Ishikawa (cell line): ENCODE measurements around the gene PKM.
A peak's percentile ranks its signal among the peaks of the same experiment; 100 is the strongest.

Experiments
- CEBPB ChIP-seq: IDR thresholded peaks from 2 replicates; pipeline ENCODE4 v1.6.1; 2012
- CREB1 ChIP-seq: IDR thresholded peaks from 2 replicates; pipeline ENCODE4 v1.6.1; 2012; ENCODE audit warnings: low read depth
- EGR1 ChIP-seq: IDR thresholded peaks from 2 replicates; pipeline ENCODE4 v1.6.1; 2012
- EP300 ChIP-seq: IDR thresholded peaks from 2 replicates; pipeline ENCODE4 v1.6.1; 2012; ENCODE audit warnings: borderline replicate concordance
- FOXM1 ChIP-seq: IDR thresholded peaks from 2 replicates; pipeline ENCODE4 v1.6.1; 2012; ENCODE audit warnings: low read depth, borderline replicate concordance
- MAX ChIP-seq: IDR thresholded peaks from 2 replicates; pipeline ENCODE4 v1.6.1; 2012
- NFIC ChIP-seq: IDR thresholded peaks from 2 replicates; pipeline ENCODE4 v1.6.1; 2012
- RAD21 ChIP-seq: IDR thresholded peaks from 2 replicates; pipeline ENCODE4 v1.6.1; 2012; ENCODE audit warnings: low read depth
- REST ChIP-seq: IDR thresholded peaks from 2 replicates; pipeline ENCODE4 v1.6.1; 2012; ENCODE audit warnings: low read depth, mild to moderate bottlenecking
- TAF1 ChIP-seq: IDR thresholded peaks from 2 replicates; pipeline ENCODE4 v1.6.1; 2012; ENCODE audit warnings: low read depth, mild to moderate bottlenecking
- TCF12 ChIP-seq: IDR thresholded peaks from 2 replicates; pipeline ENCODE4 v1.6.1; 2012; ENCODE audit warnings: low read depth
- TEAD4 ChIP-seq: IDR thresholded peaks from 2 replicates; pipeline ENCODE4 v1.6.1; 2012
- USF1 ChIP-seq: IDR thresholded peaks from 2 replicates; pipeline ENCODE4 v1.6.1; 2012
- YY1 ChIP-seq: IDR thresholded peaks from 2 replicates; pipeline ENCODE4 v1.6.1; 2012; ENCODE audit warnings: low read depth
- ZBTB7A ChIP-seq: IDR thresholded peaks from 2 replicates; pipeline ENCODE4 v1.6.1; 2012; ENCODE audit warnings: low read depth

The PKM gene

GRCh38 chr15:72182673-72183072 is 48.3 kb downstream of the PKM start:
- TF ChIP-seq NFIC (no peak), CEBPB (peak; percentile 91)

- TF ChIP-seq TCF12 (no peak), REST (no peak), YY1 (no peak), FOXM1 (no peak), CEBPB (no peak), NFIC (no peak), TEAD4 (no peak), EGR1 (no peak)
These were observed 48.7 kb downstream of the PKM start for GRCh38 chr15:72182244-72182643.

- TF ChIP-seq CREB1 (no peak), USF1 (no peak), NFIC (no peak), TEAD4 (no peak), FOXM1 (no peak), ZBTB7A (no peak), MAX (no peak), EP300 (no peak), REST (no peak), TAF1 (no peak), TCF12 (no peak), CEBPB (no peak), EGR1 (no peak), RAD21 (no peak), YY1 (no peak)
These were observed 50.1 kb downstream of the PKM start for GRCh38 chr15:72180761-72181324.

- TF ChIP-seq REST, result no peak
- TF ChIP-seq CEBPB, result no peak
- no peak for TF ChIP-seq TEAD4
- TF ChIP-seq TCF12, result no peak
- no peak for TF ChIP-seq MAX
- TF ChIP-seq EGR1, result no peak
- no peak for TF ChIP-seq TAF1
- TF ChIP-seq YY1, result no peak
- no peak for TF ChIP-seq NFIC
- TF ChIP-seq USF1, result no peak
- no peak for TF ChIP-seq EP300
- TF ChIP-seq CREB1, result no peak
- TF ChIP-seq FOXM1, result no peak
- no peak for TF ChIP-seq RAD21
- no peak for TF ChIP-seq ZBTB7A
These were observed 50.9 kb downstream of the PKM start for GRCh38 chr15:72179950-72180581.
